HG03097 (cell line): ENCODE results near the gene ZNF318.
"Not testable (repeated sequence)": the region's sequence is repeated elsewhere in the genome, so short reads cannot be mapped to it uniquely, and the experiment has no call there.

ENCODE experiments used
- ATAC-seq: cut with Tn5 transposase; IDR thresholded peaks from one replicate; pipeline ENCODE4 v1.9.1; 2021; ENCODE audit not compliant: unreplicated experiment, low FRiP score

ZNF318 gene, protein sequence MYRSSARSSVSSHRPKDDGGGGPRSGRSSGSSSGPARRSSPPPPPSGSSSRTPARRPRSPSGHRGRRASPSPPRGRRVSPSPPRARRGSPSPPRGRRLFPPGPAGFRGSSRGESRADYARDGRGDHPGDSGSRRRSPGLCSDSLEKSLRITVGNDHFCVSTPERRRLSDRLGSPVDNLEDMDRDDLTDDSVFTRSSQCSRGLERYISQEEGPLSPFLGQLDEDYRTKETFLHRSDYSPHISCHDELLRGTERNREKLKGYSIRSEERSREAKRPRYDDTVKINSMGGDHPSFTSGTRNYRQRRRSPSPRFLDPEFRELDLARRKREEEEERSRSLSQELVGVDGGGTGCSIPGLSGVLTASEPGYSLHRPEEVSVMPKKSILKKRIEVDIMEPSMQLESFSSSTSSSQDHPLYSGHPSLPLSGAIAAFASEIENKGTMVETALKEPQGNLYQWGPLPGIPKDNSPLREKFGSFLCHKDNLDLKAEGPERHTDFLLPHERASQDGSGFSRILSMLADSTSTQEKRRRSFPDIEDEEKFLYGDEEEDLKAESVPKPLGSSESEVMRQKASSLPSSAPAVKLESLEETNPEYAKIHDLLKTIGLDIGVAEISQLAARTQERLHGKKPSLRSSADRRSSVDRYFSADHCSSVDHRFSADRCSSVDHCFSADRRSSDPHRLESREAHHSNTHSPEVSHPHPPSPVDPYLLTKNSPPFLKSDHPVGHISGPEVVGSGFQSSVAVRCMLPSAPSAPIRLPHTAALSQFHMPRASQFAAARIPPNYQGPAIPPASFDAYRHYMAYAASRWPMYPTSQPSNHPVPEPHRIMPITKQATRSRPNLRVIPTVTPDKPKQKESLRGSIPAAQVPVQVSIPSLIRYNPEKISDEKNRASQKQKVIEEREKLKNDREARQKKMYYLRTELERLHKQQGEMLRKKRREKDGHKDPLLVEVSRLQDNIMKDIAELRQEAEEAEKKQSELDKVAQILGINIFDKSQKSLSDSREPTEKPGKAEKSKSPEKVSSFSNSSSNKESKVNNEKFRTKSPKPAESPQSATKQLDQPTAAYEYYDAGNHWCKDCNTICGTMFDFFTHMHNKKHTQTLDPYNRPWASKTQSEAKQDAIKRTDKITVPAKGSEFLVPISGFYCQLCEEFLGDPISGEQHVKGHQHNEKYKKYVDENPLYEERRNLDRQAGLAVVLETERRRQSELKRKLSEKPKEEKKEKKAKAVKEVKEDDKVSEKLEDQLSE (N-terminal part only)

DNA sequence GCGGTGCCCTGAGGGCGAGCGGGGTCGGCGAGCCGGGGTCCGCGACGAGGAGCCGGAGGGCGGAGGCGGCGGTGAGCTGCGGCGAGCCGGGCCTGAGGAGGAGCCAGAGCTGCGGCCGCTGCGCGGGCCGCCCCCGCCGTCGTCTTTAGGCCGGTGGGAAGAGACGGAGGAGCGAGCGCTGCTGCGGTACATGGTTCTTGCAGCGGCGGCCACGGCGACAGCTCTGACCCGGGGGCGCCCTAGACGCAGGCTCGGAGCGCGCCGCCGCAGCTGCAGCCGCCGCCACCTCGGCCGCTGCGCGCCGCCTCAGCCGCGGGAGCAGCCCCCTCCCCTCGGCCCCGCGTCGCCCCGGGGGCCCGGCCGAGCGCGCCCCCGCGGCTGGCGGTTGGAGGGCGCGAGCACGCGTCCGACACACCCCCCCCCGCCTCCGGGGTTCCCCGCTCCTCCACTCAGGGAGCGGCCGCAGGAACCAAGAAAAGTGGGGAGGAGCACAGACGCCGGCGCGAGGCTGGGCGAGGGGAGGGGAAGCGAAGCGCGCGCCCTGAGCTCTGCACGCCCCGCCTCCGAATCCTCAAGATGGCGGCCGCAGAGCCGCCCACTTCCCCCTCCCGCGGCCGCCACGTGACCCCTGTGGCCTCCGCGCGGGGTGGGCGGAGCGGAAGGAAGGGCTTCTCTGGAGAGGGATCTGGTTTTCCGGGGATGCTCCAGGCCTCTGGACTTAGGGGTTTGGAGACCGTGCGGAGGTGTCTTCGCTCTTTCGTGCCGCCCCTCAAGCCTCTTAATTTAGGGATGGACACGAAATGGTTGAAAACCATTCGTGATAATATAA, at the start of gene ZNF318:
Gene ZNF318, minus strand, starts transcription at position 474 of the 829 bp plus-strand sequence. Its CDS starts 282 bp downstream, at position 192.
- ATAC-seq: peak; percentile 79

DNA sequence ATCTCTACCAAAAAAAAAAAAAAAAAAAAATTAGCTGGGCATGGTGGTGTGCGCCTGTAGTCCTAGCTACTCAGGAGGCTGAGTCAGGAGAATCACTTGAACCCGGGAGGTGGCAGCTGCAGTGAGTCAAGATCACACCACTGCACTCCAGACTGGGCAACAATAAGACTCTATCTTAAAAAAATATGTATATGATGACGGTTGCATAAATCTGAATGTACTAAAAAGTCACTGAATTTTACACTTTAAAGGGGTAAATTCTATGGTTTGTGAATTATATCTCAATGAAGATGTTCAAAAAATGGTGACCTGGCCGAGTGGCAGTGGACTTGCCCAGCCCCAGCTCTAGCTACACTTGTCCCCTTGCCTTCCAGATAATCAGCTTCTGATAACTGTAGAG, 47.5 kb upstream of the ZNF318 start:
- no peak for ATAC-seq

DNA sequence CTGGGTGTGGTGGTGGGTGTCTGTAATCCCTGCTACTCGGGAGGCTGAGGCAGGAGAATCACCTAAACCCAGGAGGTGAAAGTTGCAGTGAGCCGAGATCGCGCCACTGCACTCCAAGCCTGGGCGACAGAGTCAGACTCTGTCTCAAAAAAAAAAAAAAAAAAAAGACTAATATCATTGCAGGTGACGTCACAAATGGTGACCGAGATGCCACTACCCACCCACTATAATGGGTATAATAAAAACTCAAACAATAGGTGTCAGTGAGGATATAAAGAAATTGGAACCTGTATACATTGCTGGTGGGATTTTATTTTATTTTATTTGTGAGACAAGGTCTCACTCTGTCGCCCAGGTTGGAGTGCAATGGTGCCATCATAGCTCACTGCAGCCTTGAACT, 45.8 kb upstream of the ZNF318 start:
- not testable (repeated sequence) for ATAC-seq

DNA sequence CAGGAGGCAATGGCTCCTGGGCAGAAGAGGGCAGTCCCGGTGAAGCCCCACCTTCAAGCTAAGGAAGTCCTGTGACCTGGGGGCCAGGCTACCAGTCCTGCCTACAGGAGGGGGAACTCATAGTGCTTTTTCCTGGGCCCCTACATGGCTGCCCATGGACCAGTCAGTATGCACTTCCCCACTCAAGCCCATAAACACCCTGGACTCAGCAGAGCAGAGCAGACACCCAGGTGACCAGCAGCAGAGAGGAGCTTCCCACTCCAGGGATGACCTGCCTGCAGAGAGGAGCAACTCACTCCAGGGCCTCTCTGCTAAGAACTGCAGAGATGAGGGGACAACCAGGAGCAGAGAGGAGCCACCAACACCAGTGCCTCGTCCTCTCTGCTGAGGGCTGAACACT, 43.6 kb upstream of the ZNF318 start:
- ATAC-seq: no peak

DNA sequence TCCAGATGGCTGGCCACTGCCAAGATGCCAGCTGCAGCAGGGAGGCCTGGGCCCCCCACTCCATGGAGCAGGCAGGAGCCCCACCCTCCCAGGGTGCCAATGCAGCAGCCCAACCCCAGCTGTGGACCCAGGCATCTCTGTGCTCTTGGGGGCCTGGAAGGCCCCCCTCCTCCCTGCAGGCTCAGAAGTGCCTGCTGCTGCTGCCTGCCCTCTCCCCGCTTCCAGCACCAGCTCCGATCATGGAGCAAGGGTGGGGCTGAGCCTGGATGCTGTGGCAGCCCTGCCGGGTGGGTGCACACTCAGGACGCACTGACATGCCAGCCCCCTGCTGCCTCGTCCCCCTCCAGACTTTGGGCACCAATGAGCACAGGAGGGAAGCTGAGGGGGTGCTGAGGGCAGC, 43.1 kb upstream of the ZNF318 start:
- ATAC-seq: no peak

DNA sequence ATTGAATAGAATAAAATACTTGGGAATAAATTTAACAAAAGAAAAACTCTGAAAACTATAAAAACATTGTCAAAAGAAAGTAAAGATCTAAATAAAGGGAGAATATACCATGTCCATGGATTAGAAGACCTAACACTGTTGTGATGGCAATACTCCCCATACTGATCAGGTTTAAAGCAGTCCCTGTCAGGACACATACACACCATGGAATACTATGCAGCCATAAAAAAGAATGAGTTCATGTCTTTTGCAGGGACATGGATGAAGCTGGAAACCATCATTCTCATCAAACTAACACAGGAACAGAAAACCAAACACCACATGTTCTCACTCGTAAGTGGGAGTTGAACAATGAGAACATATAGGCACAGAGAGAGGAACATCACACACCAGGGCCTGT, 41.3 kb upstream of the ZNF318 start:
- ATAC-seq: not testable (repeated sequence)

DNA sequence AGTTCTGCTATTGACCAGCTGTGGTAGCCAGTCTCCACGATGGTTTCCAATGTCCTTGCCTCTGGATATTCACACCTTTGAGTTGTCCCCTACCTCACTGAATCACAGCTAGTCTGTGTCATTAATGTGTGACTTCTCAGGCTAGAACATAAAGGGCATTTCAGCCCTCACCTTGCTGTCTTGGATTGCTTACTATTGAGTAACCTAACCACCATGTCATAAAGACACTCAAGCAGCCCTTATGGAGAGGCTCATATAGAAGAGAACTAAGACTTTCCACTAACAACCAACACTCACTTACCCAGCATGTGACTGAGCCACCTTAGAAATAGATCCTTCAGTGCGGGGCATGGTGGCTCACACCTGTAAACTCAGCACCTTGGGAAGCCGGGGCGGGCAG, 38.8 kb upstream of the ZNF318 start:
- ATAC-seq: no peak

DNA sequence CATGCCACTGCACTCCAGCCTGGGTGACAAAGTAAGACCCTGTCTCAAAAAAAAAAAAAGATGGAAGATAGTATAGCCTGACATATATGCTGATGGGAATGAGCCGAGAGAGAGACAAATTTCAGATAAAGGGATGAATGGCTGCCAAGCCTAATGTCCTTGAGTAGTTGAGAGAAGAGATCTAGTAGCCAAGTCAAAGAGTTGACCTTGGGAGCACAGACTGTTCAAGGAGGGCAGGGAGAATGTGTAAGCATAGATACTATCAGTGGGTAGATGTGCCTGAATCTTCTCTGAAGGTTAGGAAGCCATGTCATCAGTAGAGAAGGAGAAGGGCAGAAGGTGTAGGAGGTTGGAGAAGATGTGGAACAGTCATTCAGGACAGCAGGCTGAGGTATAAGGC, 37.8 kb upstream of the ZNF318 start:
- ATAC-seq: no peak

DNA sequence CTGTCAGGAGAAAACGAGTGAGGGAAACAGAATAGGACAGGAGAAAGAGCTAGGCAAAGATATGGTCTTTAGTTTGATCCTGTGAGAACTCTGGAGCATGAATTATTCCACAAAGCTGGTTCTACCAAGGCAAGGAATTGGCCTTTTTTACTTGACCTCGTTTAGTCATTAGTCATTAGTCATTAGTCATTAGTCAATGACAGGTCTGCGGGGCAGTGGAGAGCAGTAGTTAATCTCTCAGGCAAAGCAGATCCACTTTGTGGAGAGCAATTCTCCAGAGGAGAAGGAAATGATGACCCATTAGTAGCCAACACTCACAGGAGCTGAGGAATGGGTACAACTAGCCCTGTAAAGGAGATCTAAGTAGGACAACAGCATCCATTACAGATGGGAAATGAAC, 35.9 kb upstream of the ZNF318 start:
- ATAC-seq: no peak

DNA sequence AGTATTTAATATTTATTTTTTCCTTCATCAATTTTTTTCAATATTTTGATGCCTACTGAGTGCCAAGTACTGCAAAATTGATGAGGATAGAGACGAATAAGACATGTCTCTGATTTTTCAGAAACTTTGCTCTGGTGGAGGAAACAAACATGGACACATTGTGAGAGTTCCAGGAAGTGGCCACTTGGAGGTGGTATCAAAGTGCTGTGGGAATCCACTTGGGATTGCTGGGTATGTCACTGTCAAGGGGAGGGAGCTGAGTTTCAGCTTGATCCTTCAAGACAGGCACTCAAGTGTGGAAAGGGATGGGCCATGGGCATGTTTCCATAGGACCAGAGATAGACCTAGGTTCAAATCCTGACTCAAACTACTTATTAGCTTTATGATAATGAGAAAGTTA, 33.4 kb upstream of the ZNF318 start:
- no peak for ATAC-seq

DNA sequence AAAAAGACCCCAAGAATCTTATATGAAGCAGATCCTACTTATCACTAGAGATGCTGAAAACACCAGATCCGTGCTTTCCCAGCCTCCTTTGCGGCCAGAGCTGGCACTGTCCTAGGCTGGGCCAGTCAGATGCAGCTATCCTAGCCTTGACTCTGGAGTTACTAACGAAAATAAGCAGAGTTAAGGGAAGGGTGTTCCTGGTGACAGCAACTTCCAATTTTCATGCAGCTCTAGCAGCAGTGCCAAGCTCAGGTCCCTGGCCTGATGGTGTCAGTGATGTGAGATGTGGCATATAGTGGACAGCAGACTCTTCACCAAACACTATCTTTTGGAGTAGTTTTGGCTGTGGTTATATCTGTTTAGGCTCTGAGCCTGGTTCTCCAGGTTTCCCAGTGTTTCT, 32.3 kb upstream of the ZNF318 start:
- ATAC-seq: no peak

DNA sequence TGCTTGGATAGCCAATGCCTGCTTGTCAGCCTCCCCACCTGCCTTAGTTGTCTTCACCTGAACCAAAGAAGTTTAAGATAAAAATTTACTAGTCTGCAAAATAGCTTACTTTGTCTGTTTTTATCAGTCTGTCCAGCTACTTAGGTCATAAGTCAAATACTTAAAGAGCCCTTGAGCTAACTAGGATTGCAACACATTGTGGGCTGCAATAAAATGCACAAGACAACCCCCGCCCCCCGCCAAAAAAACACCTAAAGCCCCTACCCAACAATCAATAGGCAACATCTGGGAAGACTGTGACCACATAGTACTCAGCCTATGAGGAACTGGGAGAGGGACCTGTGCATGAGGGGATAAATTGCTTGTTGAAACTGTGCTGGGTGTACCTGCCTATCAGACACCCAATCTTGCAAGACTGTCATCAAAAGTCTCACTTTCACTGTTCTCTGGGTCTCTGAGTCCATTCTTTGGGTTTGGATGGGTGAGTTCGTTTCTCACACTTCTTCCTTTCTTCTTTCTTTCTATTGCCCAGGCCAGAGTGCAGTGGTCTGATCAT, 30.6 kb upstream of the ZNF318 start:
- no peak for ATAC-seq

DNA sequence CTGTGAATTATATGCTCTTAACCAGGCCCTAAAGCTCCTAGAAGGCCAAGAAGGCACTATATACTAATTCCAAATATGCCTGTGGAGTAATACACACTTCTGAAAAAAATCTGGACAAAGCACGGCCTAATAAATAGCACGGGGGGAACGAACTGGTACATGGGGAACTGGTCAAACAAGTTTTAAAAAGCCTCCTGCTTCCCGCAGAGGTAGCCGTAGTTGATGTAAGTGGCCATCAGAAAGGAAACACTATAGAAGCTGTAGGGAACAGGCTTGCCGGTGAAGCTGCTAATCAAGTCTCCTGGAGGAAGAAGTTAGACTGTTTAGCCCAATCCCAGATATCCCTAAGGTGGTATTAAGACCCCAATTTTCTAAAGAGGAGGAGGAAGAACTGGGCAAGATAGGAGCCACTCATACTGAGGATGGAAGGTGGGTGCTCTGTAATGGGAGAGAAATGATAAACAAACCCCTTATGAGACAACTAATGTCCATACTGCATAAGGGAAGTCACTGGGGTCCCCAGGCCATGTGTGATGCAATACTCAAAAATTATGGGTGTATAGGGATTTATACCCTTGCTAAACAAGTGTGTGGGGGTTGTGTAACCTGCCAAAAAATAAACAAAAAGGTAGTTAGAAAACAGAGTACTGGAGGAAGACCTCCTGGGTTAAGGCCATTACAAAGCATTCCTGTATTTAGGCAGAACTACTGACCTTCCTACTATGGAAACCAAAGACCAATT, 27.1 kb upstream of the ZNF318 start:
- ATAC-seq: no peak

DNA sequence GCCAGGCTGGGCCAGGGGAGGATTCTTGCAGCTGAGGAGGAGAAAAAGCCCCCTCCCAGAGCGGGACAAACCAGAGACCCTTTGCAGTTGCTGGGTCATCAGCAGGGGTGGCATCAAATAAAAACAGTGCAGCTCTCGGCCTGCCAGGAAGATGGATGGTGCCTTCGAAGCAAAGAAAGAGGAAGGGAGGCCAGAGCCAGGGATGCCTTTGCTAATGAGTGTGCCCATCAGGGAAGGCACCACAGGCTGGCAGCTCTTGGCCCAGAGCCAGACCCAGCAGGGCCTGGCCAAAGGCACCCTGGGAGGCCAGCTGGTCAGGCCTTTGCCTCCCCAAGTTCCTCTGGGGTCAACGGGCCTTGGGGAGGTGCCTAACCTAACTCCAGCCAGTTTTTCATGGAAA, 26.3 kb upstream of the ZNF318 start:
- no peak for ATAC-seq

DNA sequence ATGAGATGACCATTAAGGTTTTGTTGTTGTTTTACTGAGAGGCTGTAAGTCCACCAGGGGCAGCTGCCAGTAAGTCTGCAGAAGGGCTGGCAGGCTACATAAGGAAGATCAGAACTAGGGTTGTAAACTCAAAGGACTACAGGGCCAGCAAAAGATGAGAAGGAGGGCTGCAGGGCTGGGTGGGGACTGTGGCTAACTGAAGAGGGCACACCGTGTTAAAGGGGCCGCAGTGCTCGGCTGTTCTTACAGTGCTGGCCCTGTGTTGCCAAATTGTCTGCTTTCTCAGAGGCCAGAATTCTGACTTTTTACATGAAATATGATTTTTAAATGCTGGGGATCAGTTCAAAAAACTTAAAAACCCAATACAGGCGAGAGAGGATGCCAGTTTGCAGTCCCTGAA, 25.5 kb upstream of the ZNF318 start:
- no peak for ATAC-seq

DNA sequence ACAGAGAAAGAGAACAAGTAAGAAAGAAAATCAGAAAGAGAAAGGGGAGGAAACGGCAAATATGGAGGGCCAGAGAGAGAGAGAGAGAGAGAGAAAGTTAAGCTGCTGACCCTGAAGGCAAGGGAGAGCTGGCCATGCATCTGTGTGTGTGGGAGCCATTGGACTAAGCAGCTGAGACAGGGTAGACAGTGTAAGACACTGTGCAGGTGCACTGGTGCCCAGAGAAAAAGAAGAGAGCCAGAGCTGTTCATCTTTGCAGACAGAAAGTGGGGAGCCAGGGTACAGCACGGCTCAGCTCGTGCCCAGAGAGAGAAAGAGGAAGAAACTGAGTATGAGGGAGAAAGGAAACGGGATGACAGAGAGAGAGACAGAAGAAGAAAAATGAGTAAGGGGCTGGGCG, 24.2 kb upstream of the ZNF318 start:
- ATAC-seq: no peak

DNA sequence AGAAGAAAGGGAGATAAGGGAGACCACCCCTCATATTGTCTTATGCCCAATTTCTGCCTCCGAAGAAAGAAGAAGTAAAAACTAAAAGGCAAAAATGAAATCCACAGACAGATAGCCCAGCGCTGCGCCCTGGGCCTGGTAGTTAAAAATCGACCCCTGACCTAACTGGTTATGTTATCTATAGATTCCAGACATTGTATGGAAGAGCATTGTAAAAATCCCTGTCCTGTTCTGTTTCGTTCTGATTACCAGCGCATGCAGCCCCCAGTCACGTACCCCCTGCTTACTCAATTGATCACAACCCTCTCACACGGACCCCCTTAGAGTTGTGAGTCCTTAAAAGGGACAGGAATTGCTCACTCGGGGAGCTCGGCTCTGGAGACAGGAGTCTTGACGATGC, 23.7 kb upstream of the ZNF318 start:
- not testable (repeated sequence) for ATAC-seq

DNA sequence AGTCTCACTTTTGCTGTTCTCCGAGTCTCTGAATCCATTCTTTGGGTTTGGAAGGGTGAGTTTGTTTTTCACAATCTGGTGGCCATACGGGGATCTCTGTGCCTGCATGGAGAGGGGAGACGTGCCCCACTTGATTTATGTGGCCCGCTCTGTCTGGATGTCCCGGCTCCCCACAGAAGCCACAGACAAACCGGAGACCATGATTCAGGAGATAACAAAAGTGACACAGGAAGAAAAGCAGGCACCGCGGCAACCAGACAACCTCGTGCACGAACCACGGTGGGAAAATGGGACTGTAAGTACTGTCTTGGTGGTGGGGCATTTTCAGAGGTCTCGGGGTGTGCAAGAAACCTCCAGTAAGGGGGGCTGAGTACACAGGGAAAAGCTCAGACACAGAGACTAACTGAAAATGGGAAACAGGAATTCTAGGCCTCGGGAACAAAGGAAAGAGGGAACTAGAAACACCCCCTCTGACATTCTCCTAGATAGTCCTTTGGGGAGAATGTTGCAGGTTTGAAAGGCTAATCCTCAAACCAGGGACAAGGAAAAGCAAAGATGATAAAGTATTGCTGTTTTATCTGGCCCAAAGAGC, 22.1 kb upstream of the ZNF318 start:
- ATAC-seq: no peak
